Stimulated activated CD4-positive, alpha-beta T cell treated with anti-CD3 and anti-CD28 coated beads, TNF-alpha, amount 100 ng/mL, for 24 hours (primary cell): ENCODE measurements around the gene CAMK2N1.

Source experiments
- DNase-seq, 3 experiments: peaks; one replicate each; pipeline ENCODE4 v3.0.0-alpha.2; 2020; ENCODE audit warnings: low read depth in 3 of 3

CAMK2N1 gene

GRCh38 chr1:20478057-20478635 lies 7.9 kb downstream of the CAMK2N1 start:
- no peak for DNase-seq

GRCh38 chr1:20477348-20478056 lies 8.5 kb downstream of the CAMK2N1 start:
- no peak for DNase-seq

- DNase-seq = no peak
These were observed 9.6 kb downstream of the CAMK2N1 start for GRCh38 chr1:20476265-20477038.

DNA sequence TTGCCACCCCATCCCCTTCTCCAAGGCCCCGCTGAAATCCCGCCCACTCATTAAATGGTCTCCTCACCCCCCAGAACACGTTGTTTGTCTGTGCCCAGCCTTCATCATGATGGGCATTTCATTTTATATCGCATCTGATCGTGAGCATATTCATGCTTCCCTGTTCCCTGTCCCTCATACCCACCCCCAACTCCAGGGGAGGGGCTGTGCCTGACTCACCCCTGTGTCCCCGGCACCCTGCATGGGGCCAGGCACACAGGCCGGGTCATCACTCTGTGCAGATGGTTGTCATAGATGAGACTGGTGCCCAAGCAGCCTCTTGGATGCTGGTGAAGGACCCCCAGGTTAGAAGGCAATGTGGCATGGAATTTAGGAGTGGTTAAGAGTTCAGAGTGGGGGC lies 11.0 kb downstream of the CAMK2N1 start:
- no peak for DNase-seq

- DNase-seq = no peak
These were observed 11.6 kb downstream of the CAMK2N1 start for GRCh38 chr1:20474333-20474975.

DNA sequence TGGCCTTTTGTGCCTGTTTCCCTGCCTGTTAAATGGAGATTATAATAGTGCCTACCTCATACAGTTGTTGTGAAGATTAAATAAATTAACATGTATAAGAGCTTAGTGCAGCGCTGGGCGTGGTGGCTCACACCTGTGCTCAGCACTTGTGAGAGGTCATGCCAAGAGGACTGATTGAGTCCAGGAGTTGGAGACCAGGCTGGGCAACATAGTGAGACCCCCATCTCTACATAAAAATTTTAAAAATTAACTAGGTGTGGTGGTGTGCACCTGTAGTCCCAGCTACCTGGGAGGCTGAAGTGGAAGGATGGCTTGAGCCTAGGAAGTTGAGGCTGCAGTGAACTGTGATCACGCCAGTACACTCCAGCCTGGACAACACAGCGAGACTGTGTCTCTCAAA lies 12.1 kb downstream of the CAMK2N1 start:
- no peak for DNase-seq

DNA sequence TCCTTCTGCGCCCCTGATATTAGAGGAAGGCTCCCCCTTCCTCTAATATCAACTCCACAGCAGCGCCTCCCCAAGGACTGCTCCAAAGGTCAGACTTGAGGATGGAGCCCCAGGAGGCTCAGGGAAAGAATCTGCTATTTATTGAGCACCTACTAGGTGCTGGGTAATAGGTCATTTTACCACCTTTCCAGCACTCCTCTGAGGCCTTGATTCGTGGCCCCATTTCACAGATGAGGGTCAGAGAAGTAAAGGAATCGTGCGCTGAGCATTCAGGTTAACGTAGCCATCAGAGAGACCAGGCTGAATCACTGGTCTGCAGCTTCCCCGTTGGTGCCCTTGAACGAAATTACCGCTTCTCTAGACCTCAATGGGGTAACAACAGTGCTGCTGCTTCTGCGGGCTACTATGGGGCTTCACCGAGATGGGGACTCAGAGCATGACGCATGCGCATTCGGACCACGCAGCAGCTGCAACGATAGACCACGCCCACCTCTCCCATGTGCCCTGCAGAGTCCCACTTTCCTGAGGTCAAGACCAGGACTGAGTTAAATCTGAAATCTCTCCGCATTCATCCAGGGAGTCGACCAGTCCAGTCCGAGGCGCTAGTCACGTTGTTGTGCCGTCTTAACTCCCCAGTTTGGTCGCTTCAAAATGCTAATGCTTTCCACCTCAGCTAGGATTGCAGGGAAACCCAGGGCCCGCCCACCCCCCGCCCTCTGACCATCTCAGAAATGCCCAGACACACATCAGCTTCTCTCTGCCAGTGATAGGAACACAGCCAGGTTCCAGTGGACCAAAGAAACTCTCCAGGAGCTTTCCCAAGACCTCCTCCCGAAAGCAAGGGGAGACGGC lies 12.9 kb downstream of the CAMK2N1 start:
- no peak for DNase-seq

GRCh38 chr1:20472121-20472520 lies 13.9 kb downstream of the CAMK2N1 start:
- DNase-seq = no peak

DNA sequence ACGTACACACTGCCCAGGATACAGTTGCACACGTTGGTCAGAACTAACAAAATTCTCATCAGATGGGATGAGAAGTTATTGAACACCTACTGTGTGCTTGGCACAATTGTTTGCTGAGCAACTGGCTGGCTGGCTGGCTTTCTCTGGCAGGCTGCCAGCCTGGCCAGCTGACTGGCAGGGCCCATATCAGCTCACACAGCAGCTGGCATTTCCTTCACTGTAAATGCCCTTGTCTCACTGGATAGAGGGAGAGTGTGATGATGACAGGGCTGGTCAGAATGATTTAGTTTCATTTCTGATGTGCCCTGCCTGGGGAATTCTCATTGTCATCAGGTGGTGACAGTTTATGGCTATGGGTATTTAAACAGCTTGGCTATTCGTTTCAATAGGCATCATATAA lies 15.8 kb downstream of the CAMK2N1 start:
- no peak for DNase-seq

DNA sequence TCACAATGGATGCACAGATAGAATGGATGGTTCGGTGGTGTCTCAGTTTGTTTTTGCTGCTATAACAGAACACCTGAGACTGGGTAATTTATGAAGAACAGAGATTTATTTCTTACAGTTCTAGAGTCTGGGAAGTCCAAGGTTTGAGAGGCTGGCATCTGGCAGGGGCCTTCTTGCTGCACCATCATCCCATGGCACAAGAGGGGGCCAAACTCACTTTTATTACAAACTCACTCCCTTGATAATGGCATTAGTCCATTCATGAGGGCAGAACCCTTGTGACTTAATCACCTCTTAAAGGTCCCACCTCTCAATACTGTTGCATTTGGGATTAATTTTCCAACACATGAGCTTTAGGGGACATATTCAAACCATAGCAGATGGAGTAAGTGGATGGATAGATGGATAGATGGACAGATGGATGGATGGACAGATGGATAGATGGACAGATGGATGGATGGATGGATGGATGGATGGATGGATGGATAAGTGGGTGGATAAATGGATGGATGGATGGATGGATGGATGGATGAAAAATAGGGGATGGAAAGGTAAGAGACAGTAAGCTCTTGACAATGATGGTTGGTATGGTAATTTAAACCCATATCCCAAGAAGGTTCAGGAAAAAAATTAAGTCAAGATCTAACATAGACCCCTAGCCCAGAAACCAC lies 16.5 kb downstream of the CAMK2N1 start:
- no peak for DNase-seq

DNA sequence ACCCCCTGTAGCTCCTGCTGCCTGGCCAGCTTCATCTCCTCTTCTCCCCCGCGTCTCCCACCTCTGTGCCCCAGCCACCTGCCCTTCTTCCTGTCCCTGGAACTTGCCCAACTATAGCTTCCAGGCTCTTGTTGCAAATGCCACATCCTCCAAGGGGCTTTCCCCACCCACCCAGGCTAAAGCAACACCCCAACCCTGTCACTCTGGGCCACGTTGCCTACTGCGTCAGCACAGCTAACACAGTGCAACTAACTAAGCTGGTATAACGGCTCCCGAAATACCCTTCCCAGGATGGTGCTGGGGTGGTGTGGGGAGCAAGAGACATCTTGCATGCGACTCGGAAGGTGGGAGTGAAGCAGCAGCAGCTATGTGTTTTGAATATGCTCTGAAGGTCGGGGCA lies 19.7 kb downstream of the CAMK2N1 start:
- no peak for DNase-seq

DNA sequence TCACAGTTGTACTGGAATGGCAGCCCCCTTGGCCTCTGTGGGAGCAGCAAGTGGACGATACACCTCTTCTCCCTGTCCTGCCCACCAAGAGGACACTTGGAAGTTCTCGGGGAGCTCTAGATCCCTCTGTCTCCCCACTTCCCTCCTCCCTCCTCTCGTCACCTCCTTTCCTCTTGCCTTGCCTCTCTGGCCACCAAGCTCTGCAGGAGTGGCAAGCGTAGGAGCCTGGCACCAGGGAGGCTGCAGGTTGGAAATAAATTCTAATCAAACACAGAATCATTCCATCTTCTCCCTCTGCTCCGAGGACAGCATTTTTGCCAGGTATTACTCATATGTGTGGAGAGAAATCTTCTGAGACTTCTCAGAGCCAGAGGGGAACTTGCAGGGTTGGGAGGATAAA lies 20.8 kb downstream of the CAMK2N1 start:
- DNase-seq = no peak

DNA sequence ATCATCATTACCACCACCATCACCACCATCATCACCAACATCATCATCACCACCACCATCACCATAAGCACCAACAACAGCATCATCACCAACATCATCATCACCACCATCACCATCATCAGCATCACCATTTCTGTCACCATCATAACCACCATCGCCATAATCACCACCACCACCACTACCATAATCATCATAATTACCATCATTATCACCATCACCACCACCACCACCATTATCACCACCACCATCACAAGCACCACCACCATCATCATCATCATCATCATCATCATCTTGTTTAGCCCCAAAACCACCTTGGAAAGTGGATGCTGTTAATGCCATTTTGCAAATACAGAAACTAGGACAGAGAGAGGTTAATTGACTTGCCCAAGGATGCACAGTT lies 22.5 kb downstream of the CAMK2N1 start:
- no peak for DNase-seq

DNA sequence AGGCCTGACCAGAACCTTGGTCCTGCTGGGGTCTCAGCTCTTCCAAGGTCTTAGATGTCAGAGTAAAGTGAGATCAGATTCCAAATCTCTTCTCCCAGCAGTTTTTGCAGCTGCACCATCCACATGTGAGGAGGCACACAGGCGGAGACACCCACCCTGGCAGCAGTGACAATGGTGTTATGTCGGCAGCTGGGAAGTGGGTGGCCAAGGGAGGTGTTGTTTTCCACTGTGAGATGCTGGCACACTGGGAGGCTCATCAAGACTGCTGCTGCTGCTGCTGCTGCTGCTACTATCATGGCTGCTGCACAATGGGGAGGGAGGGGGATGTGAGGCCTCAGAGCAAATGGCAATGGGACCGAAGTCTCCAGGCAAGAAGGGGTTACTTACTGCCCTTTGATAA lies 23.6 kb downstream of the CAMK2N1 start:
- no peak for DNase-seq

GRCh38 chr1:20458717-20459116 lies 27.3 kb downstream of the CAMK2N1 start:
- no peak for DNase-seq

DNA sequence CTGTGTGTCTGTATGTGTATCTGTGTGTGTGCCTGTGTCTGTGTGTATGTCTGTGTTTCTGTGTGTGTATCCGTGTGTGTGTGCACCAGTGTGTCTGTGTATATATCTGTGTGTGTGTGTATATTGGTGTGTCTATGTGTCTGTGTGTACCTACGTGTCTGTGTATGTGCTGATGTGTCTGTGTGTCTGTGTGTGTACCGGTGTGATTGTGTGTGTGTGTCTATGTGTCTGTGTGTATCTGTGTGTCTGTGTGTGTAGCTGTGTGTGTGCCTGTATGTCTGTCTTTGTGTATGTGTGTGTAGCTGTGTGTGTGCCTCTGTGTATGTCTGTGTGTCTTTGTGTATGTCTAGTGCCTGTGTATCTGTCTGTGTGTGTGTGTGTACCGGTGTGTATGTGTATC lies 32.0 kb downstream of the CAMK2N1 start:
- DNase-seq = no peak

DNA sequence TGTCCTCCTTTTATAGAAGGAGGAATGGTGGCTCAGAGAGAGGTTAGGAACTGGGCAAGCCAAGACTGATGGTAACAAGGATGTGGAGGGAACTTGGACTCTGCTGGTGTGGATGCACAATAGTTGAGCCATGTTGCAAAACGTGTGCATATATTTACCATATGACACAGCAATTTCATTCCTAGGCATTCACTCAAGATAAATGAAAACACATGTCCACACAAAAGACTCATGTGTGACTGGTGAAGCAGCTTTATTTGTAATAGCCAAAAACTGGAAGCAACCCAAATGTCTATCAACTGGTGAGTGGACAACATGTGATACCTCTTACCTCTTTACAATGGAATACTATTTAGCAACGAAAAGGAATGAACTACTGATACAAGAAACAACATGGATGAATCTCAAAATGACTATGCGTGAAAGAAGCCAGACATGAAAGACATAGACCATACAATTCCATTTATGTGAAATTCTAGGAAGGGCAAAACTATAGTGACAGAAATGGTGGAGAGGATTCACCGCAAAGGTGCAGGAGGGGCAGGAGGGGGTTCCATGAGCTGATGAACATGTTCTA lies 36.2 kb downstream of the CAMK2N1 start:
- no peak for DNase-seq

GRCh38 chr1:20448671-20449071 lies 37.3 kb downstream of the CAMK2N1 start:
- DNase-seq = no peak

- no peak for DNase-seq
These were observed 38.2 kb downstream of the CAMK2N1 start for GRCh38 chr1:20447794-20448193.

- DNase-seq = no peak
These were observed 39.2 kb downstream of the CAMK2N1 start for GRCh38 chr1:20446796-20447195.

DNA sequence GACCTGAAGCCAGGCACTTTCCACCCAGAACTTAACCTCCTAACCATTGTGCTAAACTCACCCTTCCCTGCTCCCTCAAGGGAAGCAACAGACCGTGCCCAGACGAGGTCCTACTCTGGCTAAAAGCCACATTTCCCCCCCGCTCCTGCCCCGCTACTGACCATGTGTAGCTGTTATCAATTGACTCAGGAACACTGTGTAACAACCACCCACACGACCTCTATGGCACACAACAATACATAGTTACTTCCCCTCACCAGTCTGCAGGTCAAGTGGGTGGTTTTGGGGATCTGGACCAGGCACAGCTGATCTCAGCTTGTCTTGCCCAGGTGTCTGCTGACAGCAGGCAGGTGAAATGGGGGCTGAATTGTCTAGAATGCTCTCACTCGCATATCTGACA lies 40.1 kb downstream of the CAMK2N1 start:
- DNase-seq = no peak
